Astrocyte (in vitro differentiated cells and primary cell): ENCODE data around the gene PARP1.

ENCODE experiments used
- CTCF ChIP-seq: IDR thresholded peaks from 2 replicates; pipeline ENCODE4 v1.5.1; 2011; ENCODE audit warnings: low read depth, mild to moderate bottlenecking, inconsistent platforms, low read length, moderate library complexity; ENCODE audit not compliant: insufficient read depth
- EZH2 ChIP-seq: IDR thresholded peaks from 2 replicates; pipeline ENCODE4 v1.6.1; 2012; ENCODE audit warnings: mild to moderate bottlenecking, low read length, inconsistent platforms; ENCODE audit not compliant: insufficient read depth

- TF ChIP-seq CTCF: no peak
- TF ChIP-seq EZH2: no peak
Measured at GRCh38 chr1:226422478-226422877, 14.6 kb upstream of the PARP1 start.
